Mesenteric fat pad (tissue), 1 donor: ENCODE measurements around the gene COQ8A. TPM values are rescaled to one million over a fixed set of nuclear protein-coding genes. Genes with fewer than 3 reads are reported as not detected.

Experiments used
- DNase-seq: peaks from one replicate; pipeline ENCODE4 v3.0.0-alpha.2; 2020; ENCODE audit warnings: low spot score
- total RNA-seq: library from RNA; stranded (reverse); fragmentation: NEBNext Ultra II Directional; extraction: Animal tissue kit (Norgen Biotek cat#: 25700); gene quantifications from one replicate; pipeline ENCODE4 v1.2.1, GENCODE V29; 2021
- donor health status: DM: yes; HTN: yes; CAD: no.

The COQ8A gene
- total RNA-seq, 1 donor from 2014 or later = 62.0 TPM

GRCh38 chr1:226972931-226973330 is 32.8 kb downstream of the COQ8A start:
- peak; percentile 68 for DNase-seq

- peak; percentile 72 for DNase-seq
Measured at GRCh38 chr1:226973371-226973897, 33.3 kb downstream of the COQ8A start.

- DNase-seq = no peak
Measured at GRCh38 chr1:226973898-226974543, 33.9 kb downstream of the COQ8A start.

- DNase-seq = peak; percentile 88
Measured at GRCh38 chr1:226974544-226975258, 34.6 kb downstream of the COQ8A start.

- peak; percentile 87 for DNase-seq
Measured at GRCh38 chr1:226975259-226976250, 35.5 kb downstream of the COQ8A start.

- DNase-seq = peak; percentile 83
Measured at GRCh38 chr1:226976276-226976977, 36.3 kb downstream of the COQ8A start.

GRCh38 chr1:226976978-226977642 is 37.0 kb downstream of the COQ8A start:
- peak; percentile 69 for DNase-seq

- DNase-seq = peak; percentile 26
Measured at GRCh38 chr1:226977643-226978431, 37.7 kb downstream of the COQ8A start.

GRCh38 chr1:226978432-226979114 is 38.5 kb downstream of the COQ8A start:
- peak; percentile 85 for DNase-seq

GRCh38 chr1:226979115-226979516 is 39.0 kb downstream of the COQ8A start:
- DNase-seq = peak; percentile 79

GRCh38 chr1:226979517-226980121 is 39.5 kb downstream of the COQ8A start:
- peak; percentile 55 for DNase-seq

GRCh38 chr1:226980122-226980560 is 40.0 kb downstream of the COQ8A start:
- peak; percentile 82 for DNase-seq

GRCh38 chr1:226980565-226981385 is 40.7 kb downstream of the COQ8A start:
- peak; percentile 88 for DNase-seq

- peak; percentile 82 for DNase-seq
Measured at GRCh38 chr1:226981386-226981817, 41.3 kb downstream of the COQ8A start.

- peak; percentile 67 for DNase-seq
Measured at GRCh38 chr1:226981838-226982237, 41.7 kb downstream of the COQ8A start.

- peak; percentile 82 for DNase-seq
Measured at GRCh38 chr1:226982451-226983177, 42.5 kb downstream of the COQ8A start.
